Stimulated activated CD8-positive, alpha-beta memory T cell treated with anti-CD3 and anti-CD28 coated beads, Interleukin-4, amount 100 ng/mL, for 48 hours (primary cell): Measurements from ENCODE around the gene SLC5A10.

ENCODE experiments used
- DNase-seq: peaks from one replicate; pipeline ENCODE4 v3.0.0-alpha.2; 2020

Gene SLC5A10

GRCh38 chr17:18965530-18966236 is 13.7 kb downstream of the SLC5A10 start:
- DNase-seq = no peak

GRCh38 chr17:18966831-18967624 is 15.1 kb downstream of the SLC5A10 start:
- DNase-seq = no peak

- DNase-seq = no peak
Measured at GRCh38 chr17:18967916-18968315, 16.0 kb downstream of the SLC5A10 start.

- DNase-seq = no peak
Measured at GRCh38 chr17:18968345-18968744, 16.4 kb downstream of the SLC5A10 start.

GRCh38 chr17:18968945-18969887 is 17.3 kb downstream of the SLC5A10 start:
- DNase-seq = no peak

GRCh38 chr17:18970582-18971480 is 18.9 kb downstream of the SLC5A10 start:
- DNase-seq = no peak

GRCh38 chr17:18971801-18972200 is 19.8 kb downstream of the SLC5A10 start:
- no peak for DNase-seq

GRCh38 chr17:18974407-18975149 is 22.6 kb downstream of the SLC5A10 start:
- DNase-seq = peak; percentile 62

GRCh38 chr17:18975597-18975996 is 23.6 kb downstream of the SLC5A10 start:
- DNase-seq = no peak

GRCh38 chr17:18976201-18976600 is 24.2 kb downstream of the SLC5A10 start:
- no peak for DNase-seq

- DNase-seq = no peak
Measured at GRCh38 chr17:18977021-18977420, 25.1 kb downstream of the SLC5A10 start.

GRCh38 chr17:18977646-18978045 is 25.7 kb downstream of the SLC5A10 start:
- no peak for DNase-seq

GRCh38 chr17:18978050-18978449 is 26.1 kb downstream of the SLC5A10 start:
- DNase-seq = no peak

GRCh38 chr17:18978655-18979054 is 26.7 kb downstream of the SLC5A10 start:
- DNase-seq = no peak

GRCh38 chr17:18980682-18981334 is 28.8 kb downstream of the SLC5A10 start:
- no peak for DNase-seq

- no peak for DNase-seq
Measured at GRCh38 chr17:18981335-18981641, 29.3 kb downstream of the SLC5A10 start.

GRCh38 chr17:18981642-18982424 is 29.9 kb downstream of the SLC5A10 start:
- peak; percentile 54 for DNase-seq

- no peak for DNase-seq
Measured at GRCh38 chr17:18984273-18985114, 32.5 kb downstream of the SLC5A10 start.

- DNase-seq = no peak
Measured at GRCh38 chr17:18985475-18985874, 33.5 kb downstream of the SLC5A10 start.
